B cell (primary cell): ENCODE results near the gene LRP1.

Experiments used
- EZH2 ChIP-seq: IDR thresholded peaks from 2 replicates; pipeline ENCODE4 v1.6.1; 2012; ENCODE audit warnings: borderline replicate concordance, low read depth, mild to moderate bottlenecking, moderate library complexity, low read length; ENCODE audit not compliant: insufficient read depth, poor library complexity, severe bottlenecking
- TF ChIP-seq, protein P1 (sequence below): fragments of 200-600 bp; IDR thresholded peaks from one replicate; pipeline ENCODE4 v1.8.0; 2022; ENCODE audit warnings: antibody characterized with exemption, mild to moderate bottlenecking

- TF ChIP-seq, protein P1, sequence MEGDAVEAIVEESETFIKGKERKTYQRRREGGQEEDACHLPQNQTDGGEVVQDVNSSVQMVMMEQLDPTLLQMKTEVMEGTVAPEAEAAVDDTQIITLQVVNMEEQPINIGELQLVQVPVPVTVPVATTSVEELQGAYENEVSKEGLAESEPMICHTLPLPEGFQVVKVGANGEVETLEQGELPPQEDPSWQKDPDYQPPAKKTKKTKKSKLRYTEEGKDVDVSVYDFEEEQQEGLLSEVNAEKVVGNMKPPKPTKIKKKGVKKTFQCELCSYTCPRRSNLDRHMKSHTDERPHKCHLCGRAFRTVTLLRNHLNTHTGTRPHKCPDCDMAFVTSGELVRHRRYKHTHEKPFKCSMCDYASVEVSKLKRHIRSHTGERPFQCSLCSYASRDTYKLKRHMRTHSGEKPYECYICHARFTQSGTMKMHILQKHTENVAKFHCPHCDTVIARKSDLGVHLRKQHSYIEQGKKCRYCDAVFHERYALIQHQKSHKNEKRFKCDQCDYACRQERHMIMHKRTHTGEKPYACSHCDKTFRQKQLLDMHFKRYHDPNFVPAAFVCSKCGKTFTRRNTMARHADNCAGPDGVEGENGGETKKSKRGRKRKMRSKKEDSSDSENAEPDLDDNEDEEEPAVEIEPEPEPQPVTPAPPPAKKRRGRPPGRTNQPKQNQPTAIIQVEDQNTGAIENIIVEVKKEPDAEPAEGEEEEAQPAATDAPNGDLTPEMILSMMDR = no peak
- no peak for TF ChIP-seq EZH2
These were observed 18.8 kb upstream of the LRP1 start for GRCh38 chr12:57109207-57110103.
